Muscle layer of duodenum (tissue), 2 donors: ENCODE measurements around the gene KRTAP10-3.

Experiments
- H3K27ac ChIP-seq: one replicate; pipeline ENCODE4 v1.7.0; 2013; ENCODE audit warnings: mild to moderate bottlenecking, low read length
- H3K27me3 ChIP-seq: one replicate; pipeline ENCODE4 v1.7.0; 2013; ENCODE audit warnings: low read depth, mild to moderate bottlenecking, control low read depth, low read length
- H3K36me3 ChIP-seq, 2 donors: one replicate each; pipeline ENCODE4 v1.7.0; 2013; ENCODE audit warnings: low read length in 2 of 2, control low read depth in 1 of 2, mild to moderate bottlenecking in 1 of 2; ENCODE audit not compliant: insufficient read depth in 2 of 2, control insufficient read depth in 1 of 2
- H3K4me1 ChIP-seq, 2 donors: one replicate each; pipeline ENCODE4 v1.7.0; 2013; ENCODE audit warnings: low read length in 2 of 2, mild to moderate bottlenecking in 2 of 2, control low read depth in 1 of 2, moderate library complexity in 1 of 2; ENCODE audit not compliant: insufficient read depth in 2 of 2, control insufficient read depth in 1 of 2
- H3K4me3 ChIP-seq, 2 donors: one replicate each; pipeline ENCODE4 v1.7.0; 2013; ENCODE audit warnings: low read length in 2 of 2, low read depth in 1 of 2, mild to moderate bottlenecking in 1 of 2
- H3K9me3 ChIP-seq, 2 donors: one replicate each; pipeline ENCODE4 v1.7.0; 2013; ENCODE audit warnings: low read length in 2 of 2, control low read depth in 1 of 2, mild to moderate bottlenecking in 1 of 2; ENCODE audit not compliant: control insufficient read depth in 1 of 2
- donor health status: healthy.

KRTAP10-3 gene

GRCh38 chr21:44530221-44530902 lies 28.2 kb downstream of the KRTAP10-3 start:
- H3K4me3 ChIP-seq, result no peak overlapping the region
- no peaks in the 10 kb centered on the region for H3K4me1 ChIP-seq
- H3K27me3 ChIP-seq, result no peaks in the 10 kb centered on the region

DNA sequence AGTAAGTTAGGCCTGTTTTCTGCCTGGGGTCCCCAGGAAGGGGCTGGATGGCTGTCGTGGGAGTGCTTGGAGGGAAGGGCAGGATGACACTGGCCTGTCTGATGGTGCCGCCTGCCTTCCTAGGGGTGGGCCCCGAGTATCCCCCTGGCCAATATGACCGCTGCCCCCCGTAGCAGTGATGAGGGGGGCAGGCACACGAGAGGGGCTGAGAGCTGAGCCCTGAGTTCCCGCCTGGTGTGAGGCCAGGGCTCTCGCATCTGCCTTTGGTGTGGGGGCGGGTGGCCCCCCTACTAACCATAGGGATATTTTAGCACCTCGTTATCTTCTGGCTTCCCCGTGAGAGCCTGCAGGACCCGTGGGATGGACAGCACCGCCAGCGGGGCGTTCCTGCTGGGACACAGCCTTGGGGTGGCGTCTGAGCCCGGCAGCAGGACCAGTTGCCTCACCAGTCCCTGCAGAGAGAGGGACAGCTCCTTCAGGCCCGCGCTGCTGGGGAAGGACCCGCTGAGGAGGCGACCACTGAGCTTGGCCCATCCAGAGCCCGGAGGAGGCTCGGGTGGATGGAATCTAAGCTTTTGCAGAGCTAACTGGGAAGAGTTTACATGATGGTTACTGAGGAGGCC lies 29.0 kb downstream of the KRTAP10-3 start:
- Histone ChIP-seq H3K4me1 (no peaks in the 10 kb centered on the region), H3K36me3 (no peaks in the 10 kb centered on the region), H3K9me3 (no peaks in the 10 kb centered on the region), H3K27ac (no peak overlapping the region), H3K27me3 (no peaks in the 10 kb centered on the region), H3K4me3 (no peak overlapping the region)

More at GRCh38 chr21:44530221-44530902, 28.2 kb downstream of the KRTAP10-3 start:
- no peaks in the 10 kb centered on the region for H3K36me3 ChIP-seq
- H3K27ac ChIP-seq, result no peak overlapping the region
- no peaks in the 10 kb centered on the region for H3K9me3 ChIP-seq

- Histone ChIP-seq H3K27ac (no peak overlapping the region), H3K4me1 (no peaks in the 10 kb centered on the region), H3K36me3 (no peaks in the 10 kb centered on the region), H3K27me3 (no peaks in the 10 kb centered on the region), H3K9me3 (no peaks in the 10 kb centered on the region), H3K4me3 (no peak overlapping the region)
These were observed 29.6 kb downstream of the KRTAP10-3 start for GRCh38 chr21:44529011-44529421.

GRCh38 chr21:44528634-44528995 lies 30.0 kb downstream of the KRTAP10-3 start:
- Histone ChIP-seq H3K36me3 (no peaks in the 10 kb centered on the region), H3K4me3 (no peak overlapping the region), H3K27me3 (no peaks in the 10 kb centered on the region), H3K4me1 (no peaks in the 10 kb centered on the region), H3K27ac (no peak overlapping the region), H3K9me3 (no peaks in the 10 kb centered on the region)

- H3K27me3 ChIP-seq, result no peaks in the 10 kb centered on the region
- no peaks in the 10 kb centered on the region for H3K36me3 ChIP-seq
- no peak overlapping the region for H3K27ac ChIP-seq
- H3K4me1 ChIP-seq, result no peaks in the 10 kb centered on the region
- H3K9me3 ChIP-seq, result no peaks in the 10 kb centered on the region
- H3K4me3 ChIP-seq, result no peak overlapping the region
These were observed 30.5 kb downstream of the KRTAP10-3 start for GRCh38 chr21:44527983-44528633.

GRCh38 chr21:44527156-44527982 lies 31.2 kb downstream of the KRTAP10-3 start:
- H3K36me3 ChIP-seq, result no peaks in the 10 kb centered on the region
- no peaks in the 10 kb centered on the region for H3K27me3 ChIP-seq
- no peak overlapping the region for H3K4me3 ChIP-seq
- no peaks in the 10 kb centered on the region for H3K4me1 ChIP-seq
- no peak overlapping the region for H3K27ac ChIP-seq
- no peaks in the 10 kb centered on the region for H3K9me3 ChIP-seq

GRCh38 chr21:44526096-44526997 lies 32.2 kb downstream of the KRTAP10-3 start:
- Histone ChIP-seq H3K27ac (no peak overlapping the region), H3K9me3 (no peaks in the 10 kb centered on the region), H3K36me3 (no peaks in the 10 kb centered on the region), H3K27me3 (no peaks in the 10 kb centered on the region), H3K4me1 (no peaks in the 10 kb centered on the region), H3K4me3 (no peak overlapping the region)

GRCh38 chr21:44525391-44526095 lies 33.1 kb downstream of the KRTAP10-3 start:
- Histone ChIP-seq H3K27ac (no peak overlapping the region), H3K9me3 (no peaks in the 10 kb centered on the region), H3K27me3 (no peaks in the 10 kb centered on the region), H3K4me1 (no peaks in the 10 kb centered on the region), H3K36me3 (no peaks in the 10 kb centered on the region), H3K4me3 (no peak overlapping the region)

DNA sequence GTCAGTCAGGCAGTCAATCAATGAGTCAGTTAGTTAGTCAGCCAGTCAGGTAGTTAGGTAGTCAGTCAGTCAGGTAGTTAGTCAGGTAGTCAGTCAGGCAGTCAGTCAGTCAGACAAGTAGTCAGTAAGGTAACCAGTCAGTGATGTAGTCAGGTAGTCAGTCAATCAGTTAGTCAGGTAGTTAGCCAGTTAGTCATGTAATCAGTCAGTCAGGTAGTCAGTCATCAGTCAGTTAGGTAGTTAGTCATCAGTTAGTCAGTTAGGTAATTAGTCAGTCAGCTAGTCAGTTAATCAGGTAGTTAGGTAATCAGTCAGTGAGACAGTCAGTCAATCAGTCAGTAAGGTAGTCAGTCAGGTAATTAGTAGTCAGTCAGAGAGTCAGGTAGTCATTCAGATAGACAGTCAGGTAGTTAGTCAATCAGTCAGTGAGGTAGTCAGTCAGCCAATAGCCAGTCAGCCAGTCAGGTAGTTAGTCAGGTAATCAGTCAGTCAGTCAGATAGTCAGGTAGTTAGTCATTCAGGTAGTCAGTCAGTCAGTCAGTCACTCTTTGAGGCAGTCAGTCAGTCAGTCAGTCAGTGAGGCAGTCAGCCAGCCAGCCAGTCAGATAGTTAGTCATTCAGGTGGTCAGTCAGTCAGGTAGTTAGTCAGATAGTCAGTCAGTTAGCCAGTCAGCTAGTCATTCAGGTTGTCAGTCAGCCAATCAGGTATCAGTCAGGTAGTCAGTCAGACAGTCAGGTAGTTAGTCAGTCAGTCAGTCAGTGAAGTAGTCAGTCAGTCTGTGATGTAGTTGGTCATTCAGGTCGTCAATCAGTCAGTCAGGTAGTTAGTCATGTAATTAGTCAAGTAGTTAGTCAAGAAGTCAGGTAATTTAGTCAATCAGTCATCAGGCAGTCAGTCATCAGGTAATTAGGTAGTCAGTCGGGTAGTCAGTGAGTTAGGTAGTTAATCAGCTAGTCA lies 33.9 kb downstream of the KRTAP10-3 start:
- no peak overlapping the region for H3K27ac ChIP-seq
- no peaks in the 10 kb centered on the region for H3K27me3 ChIP-seq
- H3K4me1 ChIP-seq, result no peaks in the 10 kb centered on the region
- H3K4me3 ChIP-seq, result no peak overlapping the region
- H3K9me3 ChIP-seq, result no peaks in the 10 kb centered on the region
- no peaks in the 10 kb centered on the region for H3K36me3 ChIP-seq
